ENCODE data around the gene PEMT.

PEMT gene

DNA sequence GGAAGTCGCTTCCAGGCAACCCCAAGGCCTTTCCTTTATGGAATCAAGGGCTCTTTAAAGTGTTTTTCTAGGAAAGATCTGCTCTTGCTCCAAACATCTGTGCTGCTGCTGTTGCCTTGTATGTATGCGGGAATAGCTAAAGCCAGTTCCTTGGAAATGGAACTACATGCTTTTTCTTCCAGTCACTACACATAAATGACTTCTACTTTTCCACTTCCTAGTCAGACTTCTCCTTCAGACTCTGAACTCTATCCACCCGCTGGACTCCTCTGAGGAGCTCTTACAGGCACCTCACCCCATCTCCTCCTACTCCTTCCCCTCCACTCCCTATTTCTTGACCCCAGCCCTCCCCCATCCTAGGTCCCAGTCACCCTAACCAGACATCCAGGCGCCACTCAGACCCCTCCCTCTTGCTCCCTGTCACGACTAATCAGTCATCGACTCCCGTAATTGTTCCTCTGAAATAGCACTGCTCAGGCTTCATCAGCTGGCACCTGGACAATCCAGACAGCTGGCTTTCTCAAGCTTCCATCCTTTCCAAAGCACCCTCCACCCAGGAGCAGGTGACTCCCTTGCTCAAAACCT lies 15.0 kb upstream of the PEMT start:
- H3K27ac ChIP-seq = no peak overlapping the region
- H3K27me3 ChIP-seq (replicated peaks) = no peaks in the 10 kb centered on the region
- H3K36me3 ChIP-seq (replicated peaks) = no peaks in the 10 kb centered on the region
- no peak overlapping the region for H3K4me3 ChIP-seq (ENCODE audit: low read depth, low read length)
- in situ Hi-C loops (cut with HindIII; ENCODE audit: low pct_ligation_motif_present, low sequenced_read_pairs) = loop anchor here (25.0 kb wide), 1 partner anchor 244 kb away; no protein-coding TSS in a partner anchor
- TF ChIP-seq, protein P1, sequence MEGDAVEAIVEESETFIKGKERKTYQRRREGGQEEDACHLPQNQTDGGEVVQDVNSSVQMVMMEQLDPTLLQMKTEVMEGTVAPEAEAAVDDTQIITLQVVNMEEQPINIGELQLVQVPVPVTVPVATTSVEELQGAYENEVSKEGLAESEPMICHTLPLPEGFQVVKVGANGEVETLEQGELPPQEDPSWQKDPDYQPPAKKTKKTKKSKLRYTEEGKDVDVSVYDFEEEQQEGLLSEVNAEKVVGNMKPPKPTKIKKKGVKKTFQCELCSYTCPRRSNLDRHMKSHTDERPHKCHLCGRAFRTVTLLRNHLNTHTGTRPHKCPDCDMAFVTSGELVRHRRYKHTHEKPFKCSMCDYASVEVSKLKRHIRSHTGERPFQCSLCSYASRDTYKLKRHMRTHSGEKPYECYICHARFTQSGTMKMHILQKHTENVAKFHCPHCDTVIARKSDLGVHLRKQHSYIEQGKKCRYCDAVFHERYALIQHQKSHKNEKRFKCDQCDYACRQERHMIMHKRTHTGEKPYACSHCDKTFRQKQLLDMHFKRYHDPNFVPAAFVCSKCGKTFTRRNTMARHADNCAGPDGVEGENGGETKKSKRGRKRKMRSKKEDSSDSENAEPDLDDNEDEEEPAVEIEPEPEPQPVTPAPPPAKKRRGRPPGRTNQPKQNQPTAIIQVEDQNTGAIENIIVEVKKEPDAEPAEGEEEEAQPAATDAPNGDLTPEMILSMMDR (IDR thresholded peaks at IDR 0.05; ENCODE audit: low read depth, low read length, missing control alignments) = no peak
- no peak for DNase-seq

DNA sequence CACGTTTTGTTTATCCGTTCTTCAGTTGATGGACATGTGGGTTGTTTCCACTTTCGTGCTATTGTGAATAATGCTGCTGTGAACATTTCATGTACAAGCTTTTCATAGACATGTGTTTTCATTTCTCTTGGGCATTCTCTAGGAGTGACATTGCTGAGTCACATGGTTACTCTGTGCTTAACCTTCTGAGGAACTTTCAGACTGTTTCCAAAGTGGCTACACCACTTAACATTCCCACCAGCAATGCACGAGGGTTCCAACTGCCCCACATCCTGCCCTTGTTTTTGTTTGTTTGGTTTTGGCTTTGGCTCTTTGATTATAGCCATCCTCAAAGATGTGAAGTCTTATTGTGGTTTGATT lies 14.2 kb upstream of the PEMT start:
- Histone ChIP-seq H3K4me3 (ENCODE audit: low read depth, low read length) (no peak overlapping the region), H3K27ac (no peak overlapping the region), H3K36me3 (replicated peaks) (no peaks in the 10 kb centered on the region), H3K27me3 (replicated peaks) (no peaks in the 10 kb centered on the region)
- DNase-seq = peak; percentile 23
- in situ Hi-C loops (cut with HindIII; ENCODE audit: low pct_ligation_motif_present, low sequenced_read_pairs) = loop anchor here (25.0 kb wide), 1 partner anchor 243 kb away; no protein-coding TSS in a partner anchor
- TF ChIP-seq, protein P1 (IDR thresholded peaks at IDR 0.05; ENCODE audit: low read depth, low read length, missing control alignments) = no peak

DNA sequence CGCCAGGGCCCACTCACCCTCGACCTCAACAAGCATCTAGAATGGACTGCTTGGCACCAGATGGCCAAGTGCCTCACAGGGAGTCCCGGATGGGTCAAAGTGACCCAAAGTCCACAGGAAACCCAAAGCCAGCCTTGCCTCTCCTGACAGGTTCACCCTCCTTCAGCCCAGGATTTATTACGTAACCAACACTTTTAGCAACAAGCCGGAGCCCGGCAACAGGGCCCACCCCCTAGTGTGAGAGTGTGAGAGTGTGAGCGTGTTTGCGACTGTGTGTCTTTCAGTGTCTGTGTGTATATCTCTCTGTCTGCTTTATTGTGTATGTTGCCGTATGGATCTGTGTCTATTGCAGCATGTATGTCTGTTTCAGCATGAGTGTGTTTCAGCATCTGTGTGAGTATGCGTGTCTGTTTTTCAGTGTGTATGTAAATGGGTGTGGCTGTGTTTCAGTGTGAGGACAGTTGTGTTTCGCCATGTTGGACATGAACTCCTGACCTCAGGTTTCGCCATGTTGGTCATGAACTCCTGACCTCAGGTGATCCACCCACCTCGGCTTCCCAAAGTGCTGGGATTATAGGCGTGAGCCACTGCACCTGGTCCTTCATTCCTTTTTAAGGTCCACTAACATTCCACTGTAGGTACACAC lies 13.7 kb upstream of the PEMT start:
- DNase-seq = no peak
- H3K27ac ChIP-seq = no peak overlapping the region
- TF ChIP-seq, protein P1 (IDR thresholded peaks at IDR 0.05; ENCODE audit: low read depth, low read length, missing control alignments) = no peak

DNA sequence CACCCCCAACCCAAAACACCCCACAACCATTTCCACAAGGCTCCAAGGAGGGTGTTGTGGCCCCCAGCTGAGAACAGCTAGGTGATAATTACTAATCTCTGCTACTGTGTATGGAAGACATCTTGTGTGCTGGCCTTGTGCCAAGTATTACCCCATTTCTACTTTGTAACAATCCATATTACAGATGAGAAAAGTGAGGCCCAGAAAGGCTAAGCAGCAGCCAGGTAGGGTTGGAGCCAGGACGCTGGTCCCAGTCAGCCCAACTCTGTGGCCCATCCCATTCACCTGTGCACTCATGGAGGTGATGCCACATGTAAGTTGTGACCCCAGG lies 12.4 kb upstream of the PEMT start:
- in situ Hi-C loops (cut with HindIII; ENCODE audit: low pct_ligation_motif_present, low sequenced_read_pairs) = loop anchor here (25.0 kb wide), 1 partner anchor 242 kb away; no protein-coding TSS in a partner anchor
- TF ChIP-seq, protein P1 (IDR thresholded peaks at IDR 0.05; ENCODE audit: low read depth, low read length, missing control alignments) = no peak
- no peak for DNase-seq
- Histone ChIP-seq H3K36me3 (replicated peaks) (no peaks in the 10 kb centered on the region), H3K27ac (no peak overlapping the region), H3K27me3 (replicated peaks) (no peaks in the 10 kb centered on the region), H3K4me3 (ENCODE audit: low read depth, low read length) (no peak overlapping the region)

More for the DNA sequence above, 13.7 kb upstream of the PEMT start:
- H3K27me3 ChIP-seq (replicated peaks) = no peaks in the 10 kb centered on the region
- in situ Hi-C loops (cut with HindIII; ENCODE audit: low pct_ligation_motif_present, low sequenced_read_pairs) = loop anchor here (25.0 kb wide), 1 partner anchor 243 kb away; no protein-coding TSS in a partner anchor
- no peak overlapping the region for H3K4me3 ChIP-seq (ENCODE audit: low read depth, low read length)
- no peaks in the 10 kb centered on the region for H3K36me3 ChIP-seq (replicated peaks)

DNA sequence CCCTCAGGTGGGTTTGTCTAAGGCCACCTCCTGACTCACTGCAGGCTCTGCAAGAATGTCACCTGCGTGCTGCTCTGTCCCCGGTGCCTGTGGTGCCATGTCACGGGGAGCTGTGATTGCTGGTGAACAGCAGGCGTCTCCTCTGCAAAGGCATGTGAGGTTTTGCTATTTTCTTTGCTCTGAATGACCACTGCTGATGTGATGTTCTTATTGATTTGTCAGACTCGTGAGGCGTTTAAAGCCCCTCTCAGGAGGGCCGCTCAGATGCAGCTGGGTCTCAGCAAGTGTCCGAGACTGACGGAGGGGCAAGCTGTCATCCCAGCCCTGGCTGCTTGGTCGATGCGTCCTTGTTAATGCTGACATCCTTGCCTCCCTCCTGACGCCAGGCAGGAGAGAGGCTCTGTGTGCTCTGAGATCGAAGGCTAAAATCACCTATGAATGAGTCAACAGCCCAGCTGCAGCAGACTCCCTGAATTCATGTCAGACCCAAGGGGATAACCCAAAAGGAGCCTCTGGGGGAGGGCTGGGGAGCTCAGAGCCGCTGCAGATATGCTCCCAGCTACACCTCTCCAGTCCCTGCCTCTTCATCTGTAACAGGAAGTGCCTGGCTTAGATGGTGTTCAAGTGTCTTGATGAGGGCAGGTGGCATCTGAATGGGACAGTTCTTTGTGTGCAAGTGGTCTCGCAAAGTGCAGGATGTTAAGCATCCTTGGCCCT lies 11.8 kb upstream of the PEMT start:
- Histone ChIP-seq H3K27ac (no peak overlapping the region), H3K36me3 (replicated peaks) (no peaks in the 10 kb centered on the region), H3K27me3 (replicated peaks) (no peaks in the 10 kb centered on the region), H3K4me3 (ENCODE audit: low read depth, low read length) (no peak overlapping the region)
- TF ChIP-seq, protein P1 (IDR thresholded peaks at IDR 0.05; ENCODE audit: low read depth, low read length, missing control alignments) = no peak
- DNase-seq = no peak
- in situ Hi-C loops (cut with HindIII; ENCODE audit: low pct_ligation_motif_present, low sequenced_read_pairs) = loop anchor here (25.0 kb wide), 1 partner anchor 241 kb away; no protein-coding TSS in a partner anchor
